Measurements from ENCODE around the gene AMER3. TPM values are rescaled to one million over a fixed set of nuclear protein-coding genes. Genes with fewer than 3 reads are reported as not detected.

AMER3 gene
- total and polyA plus RNA-seq, 2 of the 4 experiments (the other 2 are of a cell fraction): not detected

GRCh38 chr2:130744287-130745117, 10.8 kb upstream of the AMER3 start:
- DNase-seq (no peak), ATAC-seq (ENCODE audit: low read depth) (no peak)
- no peak overlapping the region for H2BK20ac ChIP-seq (ENCODE audit: low read depth, low read length)
- H3K36me3 ChIP-seq (ENCODE audit: control insufficient read depth, insufficient read depth, low read length): no peaks in the 10 kb centered on the region
- H3K79me1 ChIP-seq (ENCODE audit: low read depth in 1 of 2, low read length in 2 of 2): no peaks in the 10 kb centered on the region
- H3K4me3 ChIP-seq (ENCODE audit: insufficient read depth, low read depth, low read length): no peak overlapping the region
- WGBS, 2 experiments (ENCODE audit: extremely low coverage in 2 of 2, insufficient read length in 1 of 2): 12% methylated on average over 3 of the region's 20 CpGs; no CpG with 5 or more reads in 1 of the 2 experiments
- H3K4ac ChIP-seq (ENCODE audit: low read depth, low read length): no peak overlapping the region
- H3K27ac ChIP-seq (ENCODE audit: insufficient read depth, low read length): no peak overlapping the region
- no peaks in the 10 kb centered on the region for H3K9me1 ChIP-seq (ENCODE audit: insufficient read depth, low read length)
- ChIA-PET CTCF (no interaction called here), POLR2A (ENCODE audit: unreplicated experiment) (no interaction called here)
- H3K9me3 ChIP-seq (ENCODE audit: control insufficient read depth, insufficient read depth, low read length): no peaks in the 10 kb centered on the region
- no peak overlapping the region for H2AK9ac ChIP-seq (replicated peaks; ENCODE audit: low read depth, low read length, poor library complexity)
- H2AFZ ChIP-seq (replicated peaks; ENCODE audit: low read length, poor library complexity): no peak overlapping the region
- H3K9ac ChIP-seq (ENCODE audit: low read depth, low read length): no peak overlapping the region
- H3K4me2 ChIP-seq (ENCODE audit: low read depth, low read length): no peak overlapping the region
- no peaks in the 10 kb centered on the region for H4K20me1 ChIP-seq (ENCODE audit: insufficient read depth, low read length)
- no peak overlapping the region for H2AK5ac ChIP-seq (ENCODE audit: low read depth, low read length)
- no peak overlapping the region for H2BK120ac ChIP-seq (ENCODE audit: low read depth, low read length)
- no peak overlapping the region for H3K14ac ChIP-seq (replicated peaks; ENCODE audit: low read depth, low read length)
- no peak overlapping the region for H3K18ac ChIP-seq (ENCODE audit: low read depth, low read length)
- no peak overlapping the region for H3K23ac ChIP-seq (ENCODE audit: low read depth, low read length)
- no peak overlapping the region for H4K5ac ChIP-seq (ENCODE audit: low read depth, low read length)
- TF ChIP-seq MAFK (IDR thresholded peaks at IDR 0.05; ENCODE audit: low read depth, low read length) (no peak), RCOR1 (IDR thresholded peaks at IDR 0.05; ENCODE audit: insufficient replicate concordance, low read length) (no peak), CEBPB (IDR thresholded peaks at IDR 0.05; ENCODE audit: low read depth, low read length) (no peak), CHD1 (IDR thresholded peaks at IDR 0.05; ENCODE audit: low read depth, low read length) (no peak), MXI1 (IDR thresholded peaks at IDR 0.05; ENCODE audit: borderline replicate concordance, low read depth, low read length) (no peak)
- in situ Hi-C loops (cut with MboI; ENCODE audit: low sequenced_read_pairs): no loop called here
- intact Hi-C loops (cut with micrococcal nuclease): no loop called here
- no peak overlapping the region for H2BK15ac ChIP-seq (ENCODE audit: low read depth, low read length)
- H4K8ac ChIP-seq (ENCODE audit: low read depth in 2 of 2, low read length in 2 of 2): no peak overlapping the region
- H3K56ac ChIP-seq (ENCODE audit: extremely low read depth, insufficient read depth, low read length): no peak overlapping the region
- BruUV-seq (replicated peaks): no TSS peak
- no peak overlapping the region for H4K91ac ChIP-seq (ENCODE audit: insufficient read depth, low read depth, low read length)
- H2BK5ac ChIP-seq (ENCODE audit: low read depth, low read length, poor library complexity, severe bottlenecking): no peak overlapping the region
- no peaks in the 10 kb centered on the region for H3K27me3 ChIP-seq (ENCODE audit: control insufficient read depth, insufficient read depth, low read length)
- no peaks in the 10 kb centered on the region for H3K4me1 ChIP-seq (ENCODE audit: control insufficient read depth, insufficient read depth, low read length)
- dilution Hi-C loops (cut with HindIII; ENCODE audit: low sequenced_read_pairs, unreplicated experiment): no loop called here
